ENCODE results near the gene GALK2.

DNA sequence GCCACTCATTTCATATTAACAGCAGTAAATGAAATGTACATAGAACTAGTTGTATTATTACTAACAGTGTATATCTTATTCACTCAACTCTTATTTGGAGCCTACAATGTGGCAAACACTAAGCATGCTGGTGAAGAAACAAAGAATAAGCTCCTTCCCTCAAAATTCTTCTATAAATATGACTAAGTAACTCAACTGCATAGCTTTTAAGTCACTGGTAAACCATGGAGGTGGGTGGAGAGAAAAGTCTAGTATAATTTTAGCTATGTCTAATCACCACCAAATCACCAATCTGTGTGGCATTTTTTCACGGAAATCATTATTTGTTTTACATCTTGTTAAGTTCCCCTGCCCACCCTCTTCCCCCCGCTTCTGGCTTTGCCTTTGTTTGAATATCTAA lies 32.2 kb upstream of the GALK2 start:
- no peak for TF ChIP-seq CTCF (optimal IDR thresholded peaks at IDR 0.05 in 1 of 3, IDR thresholded peaks at IDR 0.05 in 1 of 3, conservative IDR thresholded peaks at IDR 0.05 in 1 of 3; ENCODE audit: extremely low read depth in 1 of 3, insufficient read depth in 2 of 3, low read length in 3 of 3)
- TF ChIP-seq EZH2 (IDR thresholded peaks at IDR 0.05; ENCODE audit: low read length): no peak

Measured in keratinocyte (primary cell).